HepG2 (cell line): Measurements from ENCODE around the gene RNFT2. TPM values are rescaled to one million over a fixed set of nuclear protein-coding genes. Genes with fewer than 3 reads are reported as not detected.

Experiments
- ASH2L ChIP-seq: fragments of 300-600, 200-600 bp; sonication (generic); IDR thresholded peaks from 2 replicates; pipeline ENCODE4 v1.7.0; 2017; ENCODE audit warnings: low read depth, mild to moderate bottlenecking, moderate library complexity, mixed read lengths, low read length; ENCODE audit not compliant: insufficient read length
- CREM ChIP-seq, 2 experiments: sonication (generic) in 1 of 2; formaldehyde crosslinking in 1 of 2; IDR thresholded peaks; 2 replicates each; pipeline versions ENCODE4 v1.4.0 to v1.6.1; 2016 to 2020; ENCODE audit warnings: antibody characterized with exemption in 1 of 2, mild to moderate bottlenecking in 1 of 2, missing genetic modification reagents in 1 of 2
- EP300 ChIP-seq, 3 experiments: sonication (generic) in 1 of 3; formaldehyde crosslinking in 1 of 3; IDR thresholded peaks; 2 replicates each; pipeline versions ENCODE4 v1.5.1 to v1.6.1; 2011 to 2020; ENCODE audit warnings: low read depth in 2 of 3, low read length in 2 of 3, borderline replicate concordance in 1 of 3, improper control_type of control experiment in 1 of 3, mild to moderate bottlenecking in 1 of 3, missing genetic modification reagents in 1 of 3, moderate library complexity in 1 of 3
- ESRRA ChIP-seq: sonication (generic); formaldehyde crosslinking; IDR thresholded peaks from 2 replicates; pipeline ENCODE4 v1.5.1; 2020; ENCODE audit warnings: mild to moderate bottlenecking, low read depth, missing genetic modification reagents
- FOSL2 ChIP-seq: sonication (generic); formaldehyde crosslinking; IDR thresholded peaks from 2 replicates; pipeline ENCODE4 v1.4.0; 2020; ENCODE audit warnings: missing genetic modification reagents
- HNRNPK ChIP-seq: fragments of 200-400 bp; formaldehyde crosslinking; IDR thresholded peaks from 2 replicates; pipeline ENCODE4 v1.6.1; 2018; ENCODE audit warnings: low read length, low read depth, moderate library complexity, mild to moderate bottlenecking; ENCODE audit not compliant: poor library complexity, severe bottlenecking
- HOXA3 ChIP-seq: sonication (generic); formaldehyde crosslinking; IDR thresholded peaks from 2 replicates; pipeline ENCODE4 v1.5.0; 2020; ENCODE audit warnings: missing genetic modification reagents
- KDM5A ChIP-seq: fragments of 200-600 bp; sonication (generic); IDR thresholded peaks from 2 replicates; pipeline ENCODE4 v1.7.0; 2018; ENCODE audit warnings: antibody characterized with exemption, mild to moderate bottlenecking, low read length, borderline replicate concordance
- MEIS1 ChIP-seq: sonication (generic); formaldehyde crosslinking; IDR thresholded peaks from 2 replicates; pipeline ENCODE4 v1.9.0; 2021; ENCODE audit warnings: mild to moderate bottlenecking, missing genetic modification reagents, moderate library complexity, borderline replicate concordance
- MEIS2 ChIP-seq: sonication (generic); formaldehyde crosslinking; IDR thresholded peaks from 2 replicates; pipeline ENCODE4 v1.9.0; 2021; ENCODE audit warnings: mild to moderate bottlenecking, missing genetic modification reagents
- SAFB2 ChIP-seq: sonication (generic); formaldehyde crosslinking; IDR thresholded peaks from 2 replicates; pipeline ENCODE4 v1.5.1; 2020; ENCODE audit warnings: missing genetic modification reagents, low read depth, mild to moderate bottlenecking, borderline replicate concordance
- SNAI1 ChIP-seq: sonication (generic); formaldehyde crosslinking; IDR thresholded peaks from 2 replicates; pipeline ENCODE4 v1.5.0; 2020; ENCODE audit warnings: mild to moderate bottlenecking, missing genetic modification reagents, borderline replicate concordance
- XRCC5 ChIP-seq: fragments of 200-400 bp; formaldehyde crosslinking; optimal IDR thresholded peaks from 2 replicates; pipeline ENCODE3; 2017; ENCODE audit warnings: mild to moderate bottlenecking, low read length
- ZBED4 ChIP-seq: sonication (generic); formaldehyde crosslinking; IDR thresholded peaks from 2 replicates; pipeline ENCODE4 v1.4.0; 2020; ENCODE audit warnings: missing genetic modification reagents, borderline replicate concordance
- ZBTB14 ChIP-seq: sonication (generic); formaldehyde crosslinking; IDR thresholded peaks from 2 replicates; pipeline ENCODE4 v1.4.0; 2020; ENCODE audit warnings: missing genetic modification reagents
- ZBTB3 ChIP-seq: sonication (generic); formaldehyde crosslinking; IDR thresholded peaks from 2 replicates; pipeline ENCODE4 v1.4.0; 2020; ENCODE audit warnings: low read depth, mild to moderate bottlenecking, moderate library complexity, missing genetic modification reagents, borderline replicate concordance
- ZFP90 ChIP-seq: sonication (generic); formaldehyde crosslinking; IDR thresholded peaks from 2 replicates; pipeline ENCODE4 v1.8.0; 2022; ENCODE audit warnings: missing genetic modification reagents, mild to moderate bottlenecking, inconsistent platforms, borderline replicate concordance
- ZMYM4 ChIP-seq: sonication (generic); formaldehyde crosslinking; IDR thresholded peaks from 2 replicates; pipeline ENCODE4 v1.8.1; 2023; ENCODE audit warnings: mild to moderate bottlenecking, missing genetic modification reagents
- ZNF747 ChIP-seq: sonication (generic); formaldehyde crosslinking; IDR thresholded peaks from 2 replicates; pipeline ENCODE4 v1.8.1; 2023; ENCODE audit warnings: missing genetic modification reagents, mild to moderate bottlenecking, borderline replicate concordance
- ZNF782 ChIP-seq: sonication (generic); formaldehyde crosslinking; IDR thresholded peaks from 2 replicates; pipeline ENCODE4 v1.4.0; 2020; ENCODE audit warnings: missing genetic modification reagents, mild to moderate bottlenecking, borderline replicate concordance
- ZSCAN20 ChIP-seq: sonication (generic); formaldehyde crosslinking; IDR thresholded peaks from 2 replicates; pipeline ENCODE4 v1.4.0; 2020; ENCODE audit warnings: missing genetic modification reagents, mild to moderate bottlenecking, borderline replicate concordance
- ZSCAN31 ChIP-seq: sonication (generic); formaldehyde crosslinking; IDR thresholded peaks from 2 replicates; pipeline ENCODE4 v1.5.0; 2020; ENCODE audit warnings: low read depth, mild to moderate bottlenecking, missing genetic modification reagents
- polyA plus RNA-seq, 8 experiments: library from polyadenylated mRNA; depleted of rRNA in 3 of 8; stranded (reverse) in 7 of 8; unstranded in 1 of 8; fragments of >200 nt; fragmentation: Illumina TruSeq in 4 of 8; extraction: Trizol in 4 of 8; gene quantifications; 2 replicates each; pipeline versions ENCODE4 v1.2.1 to v1.2.3, GENCODE V29; 2011 to 2016; ENCODE audit warnings: low read depth in 4 of 8, missing spikeins in 1 of 8, mixed read lengths in 1 of 8; ENCODE audit not compliant: insufficient read depth in 1 of 8
- total RNA-seq, 5 experiments: library from RNA; depleted of rRNA; stranded (reverse); fragments of >200 nt; fragmentation: Illumina TruSeq; extraction: Trizol; gene quantifications; 2 replicates each; pipeline ENCODE4 v1.2.3, GENCODE V29; 2016; ENCODE audit warnings: low read depth in 1 of 5

Gene RNFT2
- total and polyA plus RNA-seq, 2 of the 13 experiments (the other 11 are each of a cell fraction or from before 2014, with no cell fraction given) = 3.3 to 8.3 TPM

GRCh38 chr12:116818948-116819832 lies 81.1 kb downstream of the RNFT2 start (continued):
- TF ChIP-seq SNAI1 (CRISPR knock-in tag) = no peak
- peak; percentile 35 for TF ChIP-seq FOSL2 (CRISPR knock-in tag)
- TF ChIP-seq CREM (IDR thresholded peaks at IDR 0.05) = peak; percentile 54
- TF ChIP-seq CREM (CRISPR knock-in tag; IDR thresholded peaks at IDR 0.05) = peak; percentile 50; the same call in 1 of the 2 replicates
- TF ChIP-seq ZNF747 (CRISPR knock-in tag) = no peak
- TF ChIP-seq MEIS2 = no peak; the same call in 1 of the 2 replicates
- 0 out of 2 replicates have a peak, but pooled peaks have one; percentile 33 for TF ChIP-seq MEIS1 (CRISPR knock-in tag)
- TF ChIP-seq XRCC5 = peak; percentile 42
- peak; percentile 31; the same call in 1 of the 2 replicates for TF ChIP-seq ZMYM4 (CRISPR knock-in tag)
- TF ChIP-seq ZBED4 = peak; percentile 68; the same call in 1 of the 2 replicates
- no peak for TF ChIP-seq SAFB2 (CRISPR knock-in tag)
- 0 out of 2 replicates have a peak, but pooled peaks have one; percentile 45 for TF ChIP-seq ZSCAN31 (CRISPR knock-in tag)
- TF ChIP-seq ZFP90 = no peak
- TF ChIP-seq ASH2L = peak; percentile 87
- peak; percentile 37; the same call in 1 of the 2 replicates for TF ChIP-seq ZBTB3 (CRISPR knock-in tag)
- no peak for TF ChIP-seq ZSCAN20 (CRISPR knock-in tag)
- TF ChIP-seq KDM5A = peak; percentile 81
- peak; percentile 47; the same call in 1 of the 2 replicates for TF ChIP-seq ESRRA (CRISPR knock-in tag)
- TF ChIP-seq HOXA3 = peak; percentile 97
- TF ChIP-seq ZBTB14 (CRISPR knock-in tag) = peak; percentile 58; the same call in 1 of the 2 replicates
- peak; percentile 41; the same call in 1 of the 2 replicates for TF ChIP-seq ZNF782
- peak; percentile 19 for TF ChIP-seq HNRNPK
- no peak for TF ChIP-seq EP300 (IDR thresholded peaks at IDR 0.05; ENCODE audit: low read depth in 2 of 2, low read length in 2 of 2)
- no peak for TF ChIP-seq EP300 (CRISPR knock-in tag; IDR thresholded peaks at IDR 0.05; ENCODE audit: borderline replicate concordance)
